ENCODE measurements around the gene MRPL30. TPM values are rescaled to one million over a fixed set of nuclear protein-coding genes. Genes with fewer than 3 reads are reported as not detected.
A peak's percentile ranks its signal among the peaks of the same experiment; 100 is the strongest.

Gene MRPL30
- total and polyA plus RNA-seq, 2 donors (not counting 1 experiment from before 2014, with no cell fraction given) = 4.7 to 18.5 TPM

- TF ChIP-seq CTCF (IDR thresholded peaks at IDR 0.05) (no peak), EZH2 (IDR thresholded peaks at IDR 0.05; ENCODE audit: borderline replicate concordance, insufficient read depth, low read depth, low read length, poor library complexity, severe bottlenecking) (no peak)
- POLR2A ChIA-PET = interaction anchor here (1.1 to 3.8 kb wide), 4 partner anchors 13 to 183 kb away, joined by 4 to 31 read pairs (median 6); partner anchors contain the start of genes C2orf15 and EIF5B
- no peaks in the 10 kb centered on the region for H3K9me3 Mint-ChIP-seq (ENCODE audit: insufficient read depth)
- peak overlapping the region; percentile 71 to 96 (median 90) for H3K4me3 ChIP-seq (ENCODE audit: control extremely low read depth in 1 of 5, extremely low read depth in 1 of 5, insufficient read depth in 1 of 5, low read depth in 2 of 5, low read length in 4 of 5)
- H3K79me2 ChIP-seq (ENCODE audit: control insufficient read depth, insufficient read depth, low read length) = peaks cover 28% of the 10 kb centered on the region
- H3K4me3 Mint-ChIP-seq = no peak overlapping the region
- DNase-seq (peak; percentile 20), ATAC-seq (ENCODE audit: low read depth) (no peak)
- intact Hi-C loops (cut with micrococcal nuclease) = loop anchor here (1.0 to 10.0 kb wide), 3 partner anchors 13 to 1091 kb away; partner anchors contain the start of genes C2orf15, MITD1 and MRPL30
- H3K27ac Mint-ChIP-seq = peak overlapping the region; percentile 91
- peak overlapping the region; percentile 91 to 99 for H3K27ac ChIP-seq (ENCODE audit: low read length in 2 of 2)
- H3K36me3 ChIP-seq (replicated peaks in 1 of 2; ENCODE audit: control extremely low read depth in 1 of 2, control insufficient read depth in 1 of 2, extremely low read depth in 1 of 2, insufficient read depth in 2 of 2, low read length in 1 of 2) = peaks cover 0 to 4% of the 10 kb centered on the region in 2 experiments
- WGBS (ENCODE audit: insufficient coverage) = 53% methylated on average over 10 of the region's 12 CpGs
- H3K4me1 ChIP-seq (ENCODE audit: control insufficient read depth in 2 of 2, insufficient read depth in 2 of 2, low read length in 2 of 2) = peaks cover 27 to 29% of the 10 kb centered on the region in 2 donors
- H3K4me2 ChIP-seq (replicated peaks; ENCODE audit: low read depth, low read length, poor library complexity, severe bottlenecking) = peak overlapping the region; percentile 71
- H3K9ac ChIP-seq (ENCODE audit: low read length) = peak overlapping the region; percentile 78
- peaks cover 42% of the 10 kb centered on the region for H3K4me1 Mint-ChIP-seq
- H2AFZ ChIP-seq (ENCODE audit: insufficient read depth, low read depth, low read length, poor library complexity, severe bottlenecking) = peak overlapping the region; percentile 76
- no peaks in the 10 kb centered on the region for H3K27me3 ChIP-seq (replicated peaks in 1 of 4; ENCODE audit: control extremely low read depth in 1 of 4, control insufficient read depth in 3 of 4, insufficient read depth in 4 of 4, low read length in 3 of 4)
- no peaks in the 10 kb centered on the region for H3K9me3 ChIP-seq (ENCODE audit: control extremely low read depth in 1 of 3, control insufficient read depth in 2 of 3, insufficient read depth in 1 of 3, low read length in 2 of 3)
- CTCF ChIA-PET = interaction anchor here (1.8 to 4.8 kb wide), 3 partner anchors 13 to 182 kb away, joined by 9 to 24 read pairs (median 20); partner anchors contain the start of genes C2orf15, EIF5B, MITD1 and TXNDC9
- no peaks in the 10 kb centered on the region for H3K27me3 Mint-ChIP-seq
- no peaks in the 10 kb centered on the region for H4K20me1 ChIP-seq (ENCODE audit: control insufficient read depth, insufficient read depth, low read length, poor library complexity, severe bottlenecking)
These were observed 26.9 kb upstream of the MRPL30 start for GRCh38 chr2:99153921-99154604.

Data from B cell (primary cell).